Muscle of arm (tissue), 12 donors: ENCODE results near the gene PNPLA3. TPM values are rescaled to one million over a fixed set of nuclear protein-coding genes. Genes with fewer than 3 reads are reported as not detected.

Source experiments
- DNase-seq: peaks from one replicate; pipeline ENCODE4 v3.0.0-alpha.2; 2013
- polyA plus RNA-seq, 12 donors: library from polyadenylated mRNA; unstranded; fragments of 120-200 nt; gene quantifications; one replicate each; pipeline ENCODE4 v1.2.1, GENCODE V29; 2013; ENCODE audit not compliant: insufficient read length in 12 of 12

PNPLA3 gene
- polyA plus RNA-seq, 12 donors = 0.31 to 1.7 (median 0.49) TPM; not detected in 2

- DNase-seq = no peak
Measured at GRCh38 chr22:43957871-43958270, 34.3 kb downstream of the PNPLA3 start.

GRCh38 chr22:43964314-43964857, 40.8 kb downstream of the PNPLA3 start:
- no peak for DNase-seq

DNA sequence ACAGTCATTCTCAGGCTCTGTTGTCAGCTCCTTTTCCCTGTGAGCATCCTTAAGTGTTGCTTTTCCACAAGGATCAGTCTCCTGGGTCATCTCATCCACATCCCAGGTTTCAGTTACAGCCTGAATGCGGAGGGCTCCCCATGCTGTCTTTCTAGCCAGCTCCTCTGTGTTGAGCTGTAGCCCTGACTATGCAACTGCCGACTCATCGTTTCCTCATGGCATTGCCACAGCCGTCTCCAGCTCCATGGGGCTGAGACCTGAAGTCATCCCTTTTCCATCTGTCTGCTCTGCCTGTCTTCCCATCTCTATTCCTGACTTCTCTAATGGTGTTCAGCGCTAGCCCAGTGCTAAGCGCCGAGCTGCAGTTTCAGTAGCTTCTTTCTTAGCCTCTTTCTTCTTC, 43.5 kb downstream of the PNPLA3 start:
- no peak for DNase-seq

DNA sequence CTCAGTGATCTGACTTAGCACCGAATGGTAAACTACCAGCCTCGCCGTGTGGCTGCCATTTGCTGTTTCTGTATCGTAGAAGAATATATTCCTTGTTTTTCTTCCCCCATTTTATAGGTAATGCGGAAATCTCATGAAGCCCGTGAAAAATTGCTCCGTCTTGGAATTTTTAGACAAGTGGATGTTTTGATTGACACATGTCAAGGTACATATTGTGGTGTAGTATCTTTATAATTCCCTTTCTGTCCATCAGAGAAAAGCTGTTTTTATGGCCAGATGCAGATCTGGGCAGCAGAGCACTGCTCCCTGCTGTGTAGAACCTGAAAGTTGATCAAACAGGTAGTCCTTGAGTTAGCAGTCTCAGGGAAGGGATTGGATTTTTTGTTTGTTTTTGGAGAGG, 45.0 kb downstream of the PNPLA3 start:
- DNase-seq = no peak

DNA sequence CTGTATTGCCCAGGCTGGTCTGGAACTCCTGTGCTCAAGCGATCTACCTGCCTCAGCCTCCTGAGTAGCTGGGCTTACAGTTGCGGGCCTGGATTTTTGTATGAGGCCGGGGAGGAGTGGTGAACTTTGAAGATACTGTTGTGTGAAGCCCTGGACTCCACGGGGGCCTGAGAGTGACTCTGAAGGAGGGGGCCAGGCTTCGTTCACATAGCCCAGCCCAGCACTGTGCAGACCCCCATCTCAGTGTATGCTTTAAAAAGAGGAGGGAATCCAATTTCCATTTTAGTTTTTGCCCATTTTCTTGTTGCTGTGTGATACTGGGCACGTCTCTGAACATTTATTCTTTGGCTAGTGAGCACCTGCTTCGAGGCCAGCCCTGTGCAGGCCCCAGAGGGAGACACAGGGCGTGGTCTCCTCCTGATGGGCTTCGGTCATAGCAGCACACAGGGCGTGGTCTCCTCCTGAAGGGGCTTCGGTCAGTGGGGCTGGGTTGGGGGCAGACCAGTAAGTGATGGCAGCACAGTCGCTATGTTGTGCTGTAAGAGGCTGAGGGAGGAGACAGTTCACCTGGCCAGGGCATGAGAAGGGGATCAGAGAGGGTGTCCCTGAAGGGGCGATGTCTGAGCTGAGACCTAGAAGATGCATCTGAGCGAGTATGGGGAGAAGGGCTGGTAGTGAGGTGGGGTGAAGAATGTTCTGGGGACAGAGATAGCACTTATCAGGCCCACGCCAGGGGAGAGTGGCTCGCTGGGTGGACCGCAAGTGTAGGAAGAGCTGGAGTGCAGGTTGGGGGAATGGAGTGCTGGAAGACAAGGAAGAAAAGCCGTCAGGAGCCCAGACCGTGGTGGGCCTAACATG, 45.6 kb downstream of the PNPLA3 start:
- no peak for DNase-seq

DNA sequence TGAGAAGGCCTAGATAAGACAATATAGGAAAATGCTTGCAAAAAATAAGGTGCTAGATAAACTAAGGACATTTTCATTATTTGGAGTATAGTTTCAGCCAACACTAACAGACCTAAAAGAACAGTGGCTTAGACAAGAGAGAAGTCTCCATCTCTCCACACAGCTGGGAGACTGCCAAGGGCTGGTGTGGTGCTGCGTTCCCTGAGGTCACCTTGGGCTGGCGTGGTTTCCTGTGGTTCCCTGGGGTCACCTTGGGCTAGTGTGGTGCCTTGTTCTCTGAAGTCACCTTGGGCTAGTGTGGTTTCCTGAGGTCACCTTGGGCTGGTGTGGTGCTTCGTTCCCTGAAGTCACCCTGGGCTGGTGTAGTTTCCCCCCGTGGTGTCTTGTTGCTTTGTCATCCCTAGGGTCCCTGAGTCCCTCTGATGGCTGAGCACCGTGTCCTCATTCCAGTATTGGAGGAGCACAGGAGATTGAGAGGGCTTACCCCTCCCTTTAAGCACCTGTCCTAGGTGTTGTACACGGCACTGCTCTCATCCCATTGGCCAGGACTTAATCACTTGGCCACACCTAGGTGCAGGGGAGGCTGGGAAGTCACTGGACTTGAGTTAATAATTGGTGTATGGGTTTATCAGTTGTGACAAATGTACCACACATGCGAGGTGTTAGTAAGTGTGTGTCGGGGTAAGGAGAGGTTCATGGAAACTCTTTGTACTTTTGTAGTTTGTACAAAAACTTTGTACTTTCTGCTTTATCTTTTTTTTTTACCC, 46.6 kb downstream of the PNPLA3 start:
- DNase-seq = no peak

DNA sequence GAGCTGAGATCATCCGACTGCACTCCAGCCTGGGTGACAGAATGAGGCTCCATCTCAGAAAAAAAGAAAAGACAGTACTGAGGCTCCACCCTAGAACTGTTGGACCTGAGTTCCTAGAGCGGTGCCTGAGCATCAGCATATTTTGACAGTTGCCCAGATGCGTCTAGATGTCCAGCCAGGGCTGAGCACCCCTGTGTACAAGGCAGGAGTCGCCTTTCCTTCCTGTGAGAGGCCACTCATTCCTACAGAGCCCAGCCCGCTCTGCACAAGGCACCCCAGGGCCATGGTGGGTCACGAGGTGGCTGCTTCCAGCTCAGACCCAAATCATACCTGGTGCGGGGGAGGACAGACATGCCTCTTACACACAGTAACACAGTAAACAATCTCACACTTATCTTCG, 47.5 kb downstream of the PNPLA3 start:
- DNase-seq = no peak

DNA sequence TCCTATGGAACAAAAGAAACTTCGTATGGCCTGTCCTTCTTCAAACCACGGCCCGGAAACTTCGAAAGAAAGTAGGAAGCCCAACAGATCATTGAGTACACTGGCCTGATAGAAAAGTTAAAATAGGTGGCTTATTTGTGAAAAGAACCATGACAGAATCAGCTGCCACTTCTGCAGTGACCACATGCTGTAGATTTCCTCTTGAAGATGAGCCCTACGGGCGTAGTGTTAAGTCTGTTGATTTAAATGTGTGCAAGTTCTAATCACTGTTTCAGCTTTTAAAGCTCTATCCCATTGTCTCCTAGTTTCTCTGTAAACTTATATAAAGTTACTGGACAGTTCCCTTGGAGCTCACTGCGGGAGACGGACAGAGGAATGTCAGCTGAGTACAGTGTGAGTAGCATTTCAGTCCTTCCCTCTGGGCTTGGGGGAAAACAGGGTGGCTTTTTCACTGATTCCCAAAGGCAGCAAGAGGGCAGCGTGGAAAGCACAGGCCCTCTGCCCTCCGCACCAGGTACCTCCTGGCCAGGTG, 49.4 kb downstream of the PNPLA3 start:
- DNase-seq = no peak

DNA sequence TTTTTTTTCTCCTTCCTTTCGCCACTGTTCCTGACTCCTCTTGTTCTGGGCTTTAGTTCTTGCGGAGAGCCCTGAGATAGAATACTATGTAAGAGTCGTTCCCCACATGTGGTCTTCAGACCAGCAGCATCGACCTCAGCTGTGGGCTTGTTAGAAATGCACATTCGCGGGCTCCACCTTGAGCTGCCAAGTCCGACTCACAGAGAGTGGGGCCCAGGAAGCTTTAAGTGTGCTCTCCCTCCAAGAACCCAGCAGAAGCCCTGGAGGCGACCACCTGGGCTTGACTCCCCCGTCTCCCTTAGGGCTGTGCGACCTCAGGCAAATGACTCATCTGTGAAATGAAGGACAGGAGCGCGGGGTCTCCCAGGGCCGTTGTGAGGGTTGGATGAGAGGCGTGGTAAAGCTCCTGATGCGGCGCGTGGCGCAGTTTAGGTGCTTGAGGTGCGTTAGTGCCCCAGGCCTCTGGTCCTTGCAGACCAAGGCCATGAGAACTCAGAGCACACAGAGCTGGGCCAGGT, 50.5 kb downstream of the PNPLA3 start:
- no peak for DNase-seq

DNA sequence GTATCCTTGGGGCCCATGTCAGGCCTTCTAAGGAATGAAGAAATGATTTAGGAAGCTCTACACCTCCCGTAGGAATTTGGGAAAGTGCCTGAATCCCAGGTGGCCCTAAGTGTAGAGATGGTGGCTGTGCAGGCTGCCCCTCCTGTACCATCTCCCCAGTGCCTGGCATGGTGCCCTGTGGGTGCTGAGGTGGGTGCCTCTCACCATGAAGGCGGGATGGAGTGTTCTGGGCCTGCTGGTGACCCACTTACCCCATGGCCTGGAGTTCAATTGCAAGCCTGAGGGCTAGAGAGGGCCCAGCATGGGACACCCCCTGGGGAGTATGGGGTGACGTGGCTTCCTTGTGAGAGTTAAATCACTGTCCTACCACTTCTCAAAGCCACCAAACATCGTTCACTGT, 51.4 kb downstream of the PNPLA3 start:
- no peak for DNase-seq

- no peak for DNase-seq
Measured at GRCh38 chr22:43976861-43977795, 53.5 kb downstream of the PNPLA3 start.

- DNase-seq = no peak
Measured at GRCh38 chr22:43978558-43978957, 55.0 kb downstream of the PNPLA3 start.

- DNase-seq = no peak
Measured at GRCh38 chr22:43980579-43980978, 57.0 kb downstream of the PNPLA3 start.

DNA sequence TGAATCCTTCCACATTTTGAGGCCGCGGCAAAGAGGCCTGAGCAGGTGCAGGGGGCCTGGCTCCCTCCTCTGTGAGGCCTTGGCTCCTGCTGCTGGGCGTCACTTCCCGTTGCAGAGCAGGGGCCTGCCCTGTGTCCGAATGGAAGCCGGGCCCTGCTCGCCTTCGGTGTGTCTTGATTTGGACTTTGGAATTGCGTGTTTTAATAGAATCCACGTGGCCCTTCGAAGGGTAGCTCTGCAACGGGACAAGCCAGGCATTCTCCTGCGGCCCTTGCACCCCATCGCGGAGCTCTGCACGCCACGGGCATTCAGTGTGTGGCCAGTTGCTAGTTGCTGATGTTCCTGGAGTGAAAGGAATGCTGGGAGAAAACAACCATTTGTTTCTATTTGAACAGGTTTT, 57.4 kb downstream of the PNPLA3 start:
- no peak for DNase-seq

- no peak for DNase-seq
Measured at GRCh38 chr22:43983808-43984207, 60.2 kb downstream of the PNPLA3 start.

GRCh38 chr22:43985532-43985931, 61.9 kb downstream of the PNPLA3 start:
- no peak for DNase-seq

- DNase-seq = no peak
Measured at GRCh38 chr22:43988116-43988820, 64.7 kb downstream of the PNPLA3 start.

- no peak for DNase-seq
Measured at GRCh38 chr22:43988960-43989359, 65.4 kb downstream of the PNPLA3 start.

DNA sequence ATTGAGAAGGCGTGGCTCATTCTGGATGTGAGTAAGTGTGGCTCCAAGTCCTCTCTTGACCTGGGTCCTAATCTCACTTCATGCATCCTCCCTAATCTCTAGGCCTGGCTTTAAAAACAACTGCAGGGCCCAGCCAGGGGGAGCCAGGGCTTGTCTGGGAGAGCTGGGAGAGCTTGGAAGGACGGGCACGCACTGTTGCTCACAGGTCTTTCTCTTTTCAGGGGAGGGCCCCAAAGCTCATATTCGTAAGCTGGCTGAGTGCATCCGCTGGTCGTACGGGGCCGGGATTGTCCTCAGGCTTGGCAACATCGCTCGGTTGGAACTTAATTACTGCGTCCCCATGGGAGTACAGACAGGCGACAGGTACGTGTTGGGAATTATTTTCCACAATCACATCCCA, 66.4 kb downstream of the PNPLA3 start:
- DNase-seq = no peak

DNA sequence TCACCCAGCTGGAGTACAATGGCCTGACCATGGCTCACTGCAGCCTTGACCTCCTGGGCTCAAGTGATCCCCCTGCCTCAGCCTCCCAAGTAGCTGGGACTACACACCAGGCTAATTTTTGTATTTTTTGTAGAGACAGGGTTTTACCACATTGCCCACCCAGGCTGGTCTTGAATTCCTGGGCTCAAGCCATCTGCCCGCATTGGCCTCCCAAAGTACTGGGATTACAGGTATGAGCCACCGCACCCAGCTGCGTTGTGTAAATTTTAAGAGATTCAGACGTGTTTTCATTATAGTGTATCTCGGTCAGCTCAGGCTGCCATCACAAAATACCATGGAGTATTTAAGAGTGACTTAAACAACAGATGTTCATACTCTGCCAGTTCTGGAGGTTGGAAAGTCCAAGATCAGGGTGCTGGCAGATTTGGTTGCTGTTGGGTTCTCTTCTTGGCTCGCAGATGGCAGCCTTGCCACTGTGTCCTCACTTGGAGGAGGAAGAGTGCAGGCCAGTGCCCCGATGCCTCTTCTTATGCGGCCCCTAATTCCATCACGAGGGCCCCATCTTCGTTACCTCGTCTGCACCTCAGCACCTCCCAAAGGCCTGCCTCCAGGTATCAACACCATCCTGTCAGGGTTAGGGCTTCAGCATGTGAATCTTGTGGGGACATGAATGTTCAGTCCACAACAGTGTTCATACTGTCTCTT, 67.9 kb downstream of the PNPLA3 start:
- no peak for DNase-seq
